HG02763 (cell line): ENCODE data around the gene TLR8.
"Not testable (repeated sequence)": the region's sequence is repeated elsewhere in the genome, so short reads cannot be mapped to it uniquely, and the experiment has no call there.

Experiments used
- ATAC-seq: cut with Tn5 transposase; IDR thresholded peaks from one replicate; pipeline ENCODE4 v1.9.1; 2021; ENCODE audit warnings: mild to moderate bottlenecking, moderate library complexity; ENCODE audit not compliant: unreplicated experiment

Gene TLR8

DNA sequence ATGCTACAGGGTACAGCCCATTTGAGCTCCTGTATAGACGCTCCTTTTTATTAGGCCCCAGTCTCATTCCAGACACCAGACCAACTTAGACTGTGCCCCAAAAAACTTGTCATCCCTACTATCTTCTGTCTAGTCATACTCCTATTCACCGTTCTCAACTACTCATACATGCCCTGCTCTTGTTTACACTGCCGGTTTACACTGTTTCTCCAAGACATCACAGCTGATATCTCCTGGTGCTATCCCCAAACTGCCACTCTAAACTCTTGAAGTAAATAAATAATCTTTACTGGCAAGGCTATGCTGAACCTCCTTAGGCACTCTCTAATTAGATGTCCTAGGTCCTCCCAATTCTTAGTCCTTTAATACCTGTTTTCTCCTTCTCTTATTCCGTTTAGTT lies 38.0 kb downstream of the TLR8 start:
- ATAC-seq, result not testable (repeated sequence)

DNA sequence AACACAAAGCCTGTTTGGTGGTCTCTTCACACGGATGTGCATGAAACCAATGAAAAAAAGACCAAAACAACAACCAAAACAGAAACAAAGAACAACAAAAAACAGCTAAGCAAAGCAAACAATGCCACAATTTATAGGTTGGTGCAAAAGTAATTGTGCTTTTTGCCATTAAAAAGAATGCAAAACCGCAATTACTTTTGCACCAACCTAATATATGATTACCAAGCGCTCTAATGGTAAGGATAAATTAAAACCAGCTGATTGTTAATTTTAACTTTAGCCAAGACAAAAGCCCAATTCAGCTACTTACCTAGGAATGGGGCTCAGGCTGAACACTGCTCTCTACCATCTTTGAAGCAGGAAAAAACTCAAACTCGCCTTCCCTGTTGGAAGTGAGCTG lies 39.1 kb downstream of the TLR8 start:
- ATAC-seq, result no peak

DNA sequence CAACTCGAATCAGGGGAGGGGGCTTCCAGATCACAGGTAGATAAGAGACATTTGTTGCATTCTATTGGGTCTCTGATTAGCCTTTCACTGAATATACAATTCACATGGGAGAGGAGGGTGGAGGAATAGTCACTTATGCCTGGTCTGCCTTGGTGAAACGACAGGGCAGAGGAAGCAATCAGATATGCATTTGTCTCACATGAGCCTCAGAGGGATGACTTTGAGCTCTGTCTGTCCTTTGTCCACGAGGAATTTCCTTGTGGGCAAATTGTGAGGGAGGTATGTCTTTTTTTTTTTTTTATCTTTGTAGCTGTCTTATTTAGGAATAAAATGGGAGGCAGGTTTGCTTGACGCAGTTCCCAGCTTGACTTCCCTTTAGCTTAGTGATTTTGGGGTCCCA lies 40.0 kb downstream of the TLR8 start:
- no peak for ATAC-seq

DNA sequence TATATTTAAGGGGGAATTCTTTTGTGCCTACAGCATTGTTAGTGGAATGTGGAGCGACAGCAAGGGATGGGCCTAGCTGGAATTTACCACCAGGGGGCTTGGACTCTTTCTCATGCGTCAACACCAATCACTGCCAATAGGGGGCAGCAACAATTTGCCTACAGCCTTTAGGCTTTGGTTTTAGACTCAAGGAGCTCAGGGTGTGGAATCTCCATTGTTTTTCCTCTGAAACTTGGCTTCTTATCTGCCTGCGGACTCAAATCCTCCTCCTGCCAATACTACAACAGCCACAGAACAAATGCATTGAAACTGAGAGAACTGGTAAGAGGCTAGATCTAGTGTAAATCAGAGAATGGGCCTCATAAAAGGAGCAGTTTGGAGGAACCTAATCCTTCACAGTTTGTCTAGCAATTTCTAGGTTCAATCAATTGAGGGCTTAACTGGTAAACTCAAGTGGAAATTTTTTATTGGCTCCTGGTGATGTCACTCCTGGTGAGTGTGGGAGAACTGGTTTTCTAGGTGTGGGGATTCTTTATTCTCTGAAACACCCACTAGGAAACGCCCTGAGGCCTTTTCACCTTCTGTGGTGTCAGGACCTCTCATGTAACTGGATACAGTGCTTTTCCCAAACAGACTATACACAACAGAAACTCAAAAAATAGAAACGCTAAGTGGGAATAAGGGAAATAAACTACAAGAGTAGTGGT lies 40.6 kb downstream of the TLR8 start:
- ATAC-seq, result no peak

DNA sequence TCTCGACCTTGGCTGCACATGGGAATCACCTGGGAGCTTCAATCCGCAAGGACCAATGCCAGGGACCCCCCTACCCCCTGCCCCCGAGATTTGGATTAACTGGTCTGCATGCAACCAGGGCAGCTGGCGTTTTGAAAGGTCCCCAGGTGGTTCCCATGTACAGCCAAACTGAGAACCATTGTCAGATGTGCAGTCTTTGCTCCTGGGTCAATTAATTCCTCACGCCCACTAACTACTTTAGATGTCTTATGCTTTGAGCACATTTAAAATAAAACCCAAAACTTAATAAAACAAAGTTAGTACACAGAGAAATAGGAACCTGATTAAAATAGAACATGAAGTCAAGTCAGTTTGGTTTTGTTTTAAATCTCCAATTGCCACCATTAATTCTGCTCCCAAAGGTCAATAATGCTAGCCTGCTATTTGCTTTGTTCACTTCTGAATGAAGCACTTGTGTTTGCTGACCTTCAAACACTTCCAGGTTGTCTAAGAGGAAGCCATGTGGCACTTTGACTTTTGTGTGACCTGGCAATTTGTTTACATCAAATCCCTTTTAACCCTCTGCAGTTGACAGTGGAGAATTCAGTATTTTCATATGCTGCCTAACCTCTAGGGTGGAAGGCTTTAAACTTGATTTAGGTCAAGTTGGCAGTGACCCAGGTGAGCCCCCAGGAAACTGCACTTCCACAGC lies 41.3 kb downstream of the TLR8 start:
- ATAC-seq, result no peak

DNA sequence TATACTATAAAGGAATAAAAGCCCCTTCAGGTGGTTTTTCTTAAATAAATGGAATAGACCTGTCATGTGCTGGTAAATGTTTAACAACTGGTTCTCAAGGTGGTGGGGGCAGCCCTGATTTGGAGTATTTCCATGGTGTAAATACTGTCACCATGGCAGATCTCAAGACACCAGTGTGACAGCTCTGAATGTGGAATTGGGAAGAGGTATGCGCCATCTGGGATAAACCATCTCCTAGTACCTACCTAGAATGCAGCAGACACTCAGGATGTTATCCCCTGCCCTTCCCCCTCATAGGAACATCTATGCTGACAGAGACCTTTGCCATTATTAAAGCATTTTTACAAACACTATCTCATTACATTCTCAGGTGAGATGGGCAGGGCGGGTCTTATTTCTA lies 42.1 kb downstream of the TLR8 start:
- ATAC-seq, result no peak

DNA sequence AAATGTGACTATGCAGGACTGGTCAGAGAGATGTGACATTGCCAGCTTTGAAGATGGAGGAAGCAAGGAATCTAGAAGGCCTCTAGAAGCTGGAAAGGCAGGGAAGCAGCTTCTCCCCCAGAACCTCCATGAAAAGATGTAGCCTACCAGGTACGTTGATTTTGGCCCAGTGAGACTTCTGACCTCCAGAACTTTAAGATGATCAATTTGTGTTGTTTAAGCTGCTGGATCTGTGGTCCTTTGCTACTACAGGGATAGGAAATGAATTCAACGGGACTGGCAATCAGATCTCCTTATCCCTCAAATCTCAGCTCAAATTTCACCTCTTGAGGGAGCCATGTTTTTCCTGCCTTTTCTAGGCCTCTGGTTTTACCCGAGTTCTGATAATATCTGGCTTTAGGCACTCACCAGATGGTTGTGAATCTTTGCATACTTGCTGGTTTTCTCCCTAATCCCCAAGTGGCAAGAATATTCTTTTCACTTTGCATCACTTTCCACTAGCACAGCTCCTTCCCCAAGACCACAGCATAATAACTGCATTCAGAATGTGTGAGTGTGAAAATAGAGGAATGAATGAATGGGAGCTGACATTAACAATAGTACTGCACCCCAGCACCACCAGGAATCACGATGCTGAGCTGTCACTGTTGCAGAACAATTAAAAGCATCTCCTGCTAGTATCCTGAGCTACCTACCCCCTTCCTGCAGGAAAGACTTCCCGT lies 42.9 kb downstream of the TLR8 start:
- ATAC-seq, result no peak

DNA sequence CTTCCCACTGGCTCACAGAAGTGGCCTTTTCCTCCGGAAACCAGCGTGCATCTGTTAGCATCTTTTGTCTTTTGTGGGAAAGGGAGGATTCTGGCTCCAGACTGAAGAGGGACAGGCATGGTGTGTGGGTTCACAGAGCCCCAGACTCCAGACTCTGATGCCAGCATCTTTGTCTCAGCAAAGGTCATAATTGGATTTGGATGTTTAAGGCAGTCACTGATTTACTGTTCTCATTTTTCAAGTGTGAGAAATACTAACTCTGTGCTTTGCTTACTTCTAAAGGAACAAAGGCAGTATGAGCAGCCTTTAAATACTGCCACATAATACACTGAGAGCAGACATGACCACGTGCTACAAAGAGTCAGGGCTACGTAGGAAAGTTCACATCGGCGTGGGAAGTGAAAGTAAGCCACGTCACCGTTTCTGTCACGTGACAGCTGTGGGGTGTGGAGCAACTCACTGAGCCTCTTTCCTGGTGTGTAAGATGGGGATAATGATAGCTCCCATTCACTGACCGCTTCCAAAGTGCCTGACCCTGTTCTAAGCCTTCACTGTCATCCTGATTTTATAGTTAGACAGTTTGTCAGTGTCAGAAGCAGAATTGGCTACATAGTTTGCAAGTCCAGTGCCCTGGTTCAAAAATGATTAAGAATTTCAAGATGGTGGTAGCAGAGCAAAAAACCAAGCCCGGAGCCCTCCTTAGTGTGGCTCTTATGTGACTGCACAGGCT lies 43.7 kb downstream of the TLR8 start:
- peak; percentile 62 for ATAC-seq

DNA sequence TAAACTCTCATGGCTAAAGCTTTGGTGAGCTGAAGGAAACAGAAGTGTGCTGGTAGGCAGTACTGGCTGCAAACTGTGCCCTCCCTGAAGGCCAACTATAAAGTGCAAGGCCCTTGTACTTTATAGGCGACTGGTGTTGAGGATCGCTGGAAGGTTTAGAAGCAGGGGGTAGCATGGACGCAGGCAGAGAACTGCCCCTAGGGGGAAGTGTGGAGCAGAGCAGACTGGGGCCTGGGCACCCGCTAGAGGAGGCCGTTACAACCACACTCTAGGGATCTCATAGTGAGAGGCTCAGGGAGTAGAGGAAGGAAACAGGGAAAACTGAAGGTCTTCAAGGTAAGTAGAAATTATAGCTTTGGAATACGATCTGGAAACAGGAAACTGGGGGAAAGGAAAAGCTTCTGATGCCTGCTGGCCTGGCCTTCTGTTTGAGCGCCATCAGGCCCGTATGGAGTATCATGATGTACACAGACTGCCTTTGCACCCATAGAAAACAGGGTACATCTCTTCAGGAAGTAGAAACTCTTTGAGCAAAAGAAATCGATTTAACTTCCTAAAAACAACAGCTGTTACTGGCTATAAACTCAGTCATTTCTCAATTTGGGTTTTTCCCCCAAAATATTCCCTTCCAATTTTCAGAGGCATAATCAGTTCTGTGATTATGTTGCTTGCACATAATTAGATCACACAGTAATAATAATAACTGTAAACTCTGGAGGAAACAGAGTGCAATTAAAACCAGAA lies 44.6 kb downstream of the TLR8 start:
- peak; percentile 46 for ATAC-seq

DNA sequence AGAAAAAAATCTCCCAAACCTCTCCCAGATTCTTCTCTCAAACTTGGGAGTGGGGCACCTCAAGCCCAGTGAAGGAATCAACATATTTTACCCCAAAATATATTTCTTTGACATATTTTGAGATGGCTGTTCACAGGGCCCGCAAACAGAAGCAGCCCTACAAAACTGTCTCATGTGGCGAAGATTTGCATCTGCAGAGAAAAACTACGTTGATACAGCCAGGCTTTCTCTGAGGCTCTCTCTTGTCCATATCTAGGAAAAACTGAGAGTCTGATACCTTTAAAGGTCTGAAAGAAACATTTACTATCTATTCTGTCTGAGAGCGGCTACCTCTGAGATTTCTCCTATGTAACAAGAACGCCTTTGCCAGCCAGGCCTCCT lies 45.2 kb downstream of the TLR8 start:
- no peak for ATAC-seq

DNA sequence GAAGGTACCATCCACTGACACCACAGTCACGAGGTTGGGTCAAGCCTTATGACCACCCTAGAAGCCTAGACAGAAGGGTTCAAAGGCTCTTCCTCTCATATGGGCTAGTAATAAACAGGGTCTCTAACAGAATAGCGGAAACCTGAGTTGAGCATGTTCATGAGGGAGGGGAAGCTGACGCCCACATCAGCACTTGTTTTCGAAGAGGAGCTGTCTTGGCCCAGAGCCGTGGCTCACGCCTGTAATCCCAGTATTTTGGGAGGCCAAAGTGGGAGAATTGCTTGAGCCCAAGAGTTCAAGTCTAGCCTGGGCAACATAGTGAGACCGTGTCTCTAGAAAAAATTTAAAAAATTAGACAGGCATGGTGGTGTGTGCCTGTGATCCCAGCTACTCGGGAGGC lies 47.0 kb downstream of the TLR8 start:
- ATAC-seq, result no peak

DNA sequence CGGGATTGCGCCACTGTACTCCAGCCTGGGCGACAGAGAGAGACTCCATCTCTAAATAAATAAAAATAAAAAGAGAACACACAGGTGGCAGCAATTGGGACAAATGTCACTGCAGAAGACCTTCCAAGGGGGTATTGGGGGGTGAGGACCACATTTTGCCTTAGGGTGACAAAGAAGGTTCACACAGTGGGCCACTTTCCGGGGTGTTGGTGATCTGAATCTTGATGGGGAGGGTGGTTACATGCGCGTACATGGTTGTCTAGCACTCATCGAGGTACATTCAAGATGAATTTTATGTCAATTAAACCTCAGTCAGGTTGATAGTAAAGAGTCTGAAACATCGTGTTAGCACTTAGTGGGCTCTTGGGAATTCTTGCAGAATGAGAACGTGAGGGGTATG lies 48.0 kb downstream of the TLR8 start:
- no peak for ATAC-seq

DNA sequence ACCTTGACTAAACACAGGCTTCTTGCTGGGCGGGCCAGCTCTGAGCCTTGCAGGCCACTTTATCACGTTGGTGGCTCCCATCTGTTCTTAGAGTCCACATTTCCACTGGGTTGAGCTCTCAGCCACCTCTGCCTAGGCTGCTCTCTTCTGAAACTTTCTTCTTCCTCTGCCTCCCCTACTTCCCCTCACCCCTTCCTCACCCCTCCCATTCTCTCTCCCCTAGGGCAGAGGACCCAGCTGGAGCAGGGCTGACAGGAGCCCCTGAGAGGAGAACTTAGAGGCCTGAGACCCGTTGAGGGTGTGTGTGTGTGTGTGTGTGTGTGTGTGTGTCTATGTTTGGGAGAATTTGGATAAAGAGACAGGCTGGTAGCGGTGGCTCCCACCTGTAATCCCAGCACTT lies 48.6 kb downstream of the TLR8 start:
- ATAC-seq, result no peak

DNA sequence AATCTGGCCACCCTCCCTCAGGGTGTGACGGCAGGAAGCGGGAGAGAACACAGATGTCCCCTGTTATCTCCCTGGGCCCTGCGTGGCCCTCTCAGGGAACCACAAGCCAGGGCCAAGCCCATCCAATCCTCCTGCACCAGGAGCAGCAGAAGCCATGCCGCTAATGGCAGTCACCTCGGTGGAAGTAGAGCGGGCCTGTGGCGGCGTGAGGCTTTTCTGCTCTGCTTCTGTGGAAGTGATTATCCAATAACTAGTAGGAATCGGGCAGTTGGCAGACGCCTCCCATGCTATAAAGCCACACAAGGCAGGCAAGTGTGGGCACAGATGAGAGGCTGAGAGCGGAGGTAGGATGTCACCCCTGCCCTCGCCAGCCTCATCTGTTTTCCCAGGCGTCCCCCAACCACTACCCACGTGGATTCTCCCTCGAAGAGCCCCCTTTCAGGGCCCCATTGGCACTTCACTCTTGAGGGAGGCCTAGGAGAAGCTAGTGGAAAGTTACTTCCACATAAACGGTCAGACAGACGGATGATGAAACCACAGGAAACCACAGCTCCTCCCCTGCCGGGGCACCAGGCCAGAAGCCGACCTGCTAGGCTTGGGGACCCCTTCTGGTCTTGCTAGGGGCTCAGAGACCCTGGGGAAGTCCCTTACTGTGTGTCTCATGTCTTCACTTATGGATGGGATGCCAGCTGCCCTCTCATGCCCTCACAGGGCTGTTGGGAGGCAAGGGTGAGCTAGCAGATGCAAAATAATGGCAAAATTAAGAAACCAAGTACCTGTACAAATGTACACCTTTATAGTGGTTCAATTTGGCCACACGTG lies 49.7 kb downstream of the TLR8 start:
- ATAC-seq, result peak; percentile 45

DNA sequence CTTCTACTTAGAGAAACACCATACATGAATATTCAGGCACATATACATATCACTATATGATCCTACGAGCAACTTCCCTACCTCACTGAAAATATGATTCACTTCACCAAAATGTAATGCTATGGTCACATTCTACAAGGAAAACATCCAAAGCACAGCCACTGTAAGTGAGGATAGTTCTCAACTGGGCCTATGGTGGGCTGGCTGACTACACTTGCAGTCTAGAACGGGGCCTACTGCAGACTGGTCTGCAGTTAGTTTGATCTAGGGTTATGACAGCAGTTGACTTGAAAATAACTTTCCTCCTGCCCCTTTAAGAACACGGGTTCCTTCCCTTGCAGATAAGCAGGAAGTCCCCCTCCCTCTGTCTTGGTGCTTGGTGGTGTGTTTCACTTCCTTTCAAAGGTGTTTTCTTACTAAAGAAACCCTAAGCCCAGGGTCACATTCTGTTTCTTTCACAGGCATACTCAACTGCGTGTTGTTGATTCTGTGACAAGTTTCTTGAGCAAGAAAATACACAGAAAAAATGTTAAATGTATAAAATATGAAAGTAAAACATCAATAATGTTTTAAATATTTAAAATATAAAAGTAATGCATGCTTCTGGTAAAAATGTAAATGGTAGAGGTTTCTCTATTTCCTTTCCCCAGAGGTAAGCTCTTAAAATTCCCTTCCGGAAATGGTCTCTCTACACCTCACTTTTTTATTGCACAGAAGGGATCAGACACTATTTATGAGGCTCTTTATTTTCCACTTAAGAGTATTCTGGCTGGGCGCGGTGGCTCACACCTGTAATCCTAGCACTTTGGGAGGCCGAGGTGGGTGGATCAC lies 50.5 kb downstream of the TLR8 start:
- ATAC-seq, result peak; percentile 79

DNA sequence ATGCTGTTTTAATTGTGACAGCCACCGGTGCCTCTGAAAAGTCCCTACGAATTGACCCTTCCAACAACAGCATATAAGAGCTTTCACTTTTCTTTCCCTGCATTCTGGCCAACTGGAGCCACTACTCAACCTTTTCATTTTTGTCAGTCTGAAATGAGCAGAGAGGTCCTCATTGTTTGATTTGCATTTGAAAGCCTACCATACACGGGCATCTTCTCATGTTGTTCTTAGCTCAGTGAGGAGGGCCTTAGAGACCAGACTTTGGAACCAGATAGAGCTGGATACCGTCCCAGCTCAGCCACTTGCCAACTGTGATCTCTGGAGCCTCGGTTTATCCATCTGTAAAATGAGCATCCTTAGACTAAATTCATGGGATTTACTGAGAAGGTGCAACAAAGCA lies 51.6 kb downstream of the TLR8 start:
- no peak for ATAC-seq

DNA sequence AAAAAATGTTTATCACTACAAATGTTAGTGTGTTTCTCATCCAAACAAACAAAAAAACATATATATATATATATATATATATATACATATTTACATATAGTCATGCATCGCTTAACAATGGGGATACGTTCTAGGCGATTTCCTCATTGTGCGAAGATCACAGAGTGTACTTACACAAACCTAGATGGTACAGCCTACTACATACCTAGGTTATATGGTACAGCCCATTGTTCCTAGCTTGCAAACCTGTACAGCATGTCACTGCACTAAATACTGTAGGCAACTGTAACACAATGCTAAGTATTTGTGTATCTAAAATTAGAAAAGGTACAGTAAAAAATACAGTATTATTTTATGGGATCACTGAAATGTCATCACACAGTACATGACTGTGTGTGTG lies 52.0 kb downstream of the TLR8 start:
- ATAC-seq, result no peak

DNA sequence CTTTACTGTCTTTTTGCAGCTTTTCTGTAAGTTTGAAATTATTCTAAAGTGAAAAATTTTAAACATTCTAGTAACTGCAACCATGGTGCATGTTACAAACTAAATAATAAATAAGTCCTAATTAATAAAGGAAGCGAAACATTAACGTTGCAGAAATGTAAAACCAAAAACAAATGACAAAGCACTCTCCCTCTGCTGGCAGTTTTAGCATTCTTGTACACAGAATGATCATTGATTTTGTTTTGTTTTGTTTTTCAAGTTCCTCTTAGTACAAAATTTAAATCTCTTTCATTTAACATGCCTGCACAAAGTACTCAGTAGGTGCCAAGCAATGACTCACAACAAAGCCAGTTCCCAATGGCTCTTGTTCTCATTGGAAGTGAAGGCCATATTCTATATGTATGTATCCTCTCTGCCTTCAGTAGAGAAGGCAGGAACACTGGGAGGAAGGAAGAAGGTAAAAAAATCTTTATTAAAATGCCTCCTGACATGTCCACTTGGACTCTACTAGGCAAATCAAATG lies 54.8 kb downstream of the TLR8 start:
- no peak for ATAC-seq

DNA sequence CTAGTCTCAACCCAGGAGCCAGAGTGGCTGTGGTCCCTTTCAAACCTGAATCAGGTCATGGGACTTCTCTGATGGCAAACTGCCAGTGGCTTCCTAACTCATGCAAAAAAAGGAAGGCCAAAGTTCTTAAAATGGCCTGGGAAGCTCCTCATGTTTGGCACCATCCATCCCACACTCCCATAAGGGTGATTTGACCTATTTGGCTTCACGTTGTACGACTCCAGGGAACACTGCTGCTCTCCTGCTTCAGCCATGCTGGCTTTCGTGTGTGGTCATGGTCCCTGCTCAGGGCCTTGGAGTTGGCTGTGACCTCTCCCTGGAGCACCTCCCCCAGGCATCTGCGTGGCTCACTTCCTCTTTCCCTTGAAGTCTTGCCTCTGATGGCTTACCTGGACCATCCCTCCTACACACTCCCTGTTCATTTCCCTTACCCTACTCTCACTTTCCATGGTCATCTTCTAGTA lies 55.7 kb downstream of the TLR8 start:
- no peak for ATAC-seq
